RWPE1 (cell line): ENCODE measurements around the gene CYFIP2.

ENCODE experiments used
- CTCF ChIA-PET: fragments of 350-600 bp; sonication (Branson Sonifier 250); formaldehyde crosslinking; extraction: SDS; loops from one replicate; lab custom pipeline; 2021; lab: Yijun Ruan, JAX
- POLR2A ChIA-PET: fragments of 400-600 bp; formaldehyde crosslinking; extraction: SDS; loops from one replicate; lab custom pipeline; 2020; ENCODE audit warnings: antibody characterized with exemption; ENCODE audit not compliant: low non-redundant PET; lab: Yijun Ruan, JAX
- DNase-seq: peaks from one replicate; pipeline ENCODE4 v3.0.0; 2012; ENCODE audit warnings: low spot score
- H3K27ac ChIP-seq: fragments of 450-650 bp; 2 replicates; pipeline ENCODE4 v1.5.1; 2017
- CTCF ChIP-seq: fragments of 450-650 bp; conservative IDR thresholded peaks from 2 replicates; pipeline ENCODE4 v1.5.1; 2017; ENCODE audit warnings: low read depth, mild to moderate bottlenecking

The CYFIP2 gene

DNA sequence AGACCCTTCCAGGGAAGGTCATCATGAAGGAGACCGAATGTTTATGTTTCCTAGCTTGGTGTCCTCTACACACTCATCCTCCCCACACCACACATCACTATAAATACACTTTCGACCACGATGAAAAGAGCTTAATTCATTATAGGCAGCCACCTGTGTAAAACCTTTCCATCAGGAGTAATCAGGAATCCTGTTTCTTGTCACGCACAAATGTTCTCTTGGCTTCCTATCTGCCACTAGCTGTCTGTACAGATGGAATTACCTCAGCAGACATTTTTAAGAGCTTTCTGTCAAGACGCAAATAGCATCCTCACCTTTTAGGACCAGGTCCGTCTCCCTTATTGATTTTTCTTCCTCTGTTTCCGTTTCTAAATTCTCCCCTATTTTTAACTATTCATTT lies 79.1 kb downstream of the CYFIP2 start:
- CTCF ChIA-PET, result interaction anchor here (1.3 kb wide), 1 partner anchor 17 kb away, joined by 4 read pairs; no protein-coding TSS in a partner anchor
- no peak overlapping the region for H3K27ac ChIP-seq
- POLR2A ChIA-PET, result interaction anchor here (0.6 kb wide), 1 partner anchor 1573 kb away, joined by 4 read pairs; no protein-coding TSS in a partner anchor
- DNase-seq, result no peak
- no peak for TF ChIP-seq CTCF

DNA sequence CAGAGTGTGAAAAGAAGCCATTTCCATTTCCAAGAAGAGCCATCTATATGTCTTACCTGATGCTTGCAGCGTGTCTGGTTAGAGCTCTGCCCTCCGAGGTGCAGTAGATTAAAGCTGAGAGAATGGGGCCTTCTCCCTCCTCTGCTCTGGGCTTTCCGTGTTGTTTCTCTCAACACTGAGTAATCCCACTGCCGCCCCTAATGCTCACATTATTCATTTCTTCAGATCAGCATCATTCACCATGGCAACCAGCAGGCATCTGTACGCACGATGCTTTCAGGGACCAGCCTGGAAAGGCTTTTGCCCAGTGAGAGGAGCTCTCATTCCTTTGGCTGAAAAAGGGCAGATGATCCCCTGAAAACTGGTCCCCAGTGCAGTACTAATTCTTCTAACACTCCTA lies 79.6 kb downstream of the CYFIP2 start:
- POLR2A ChIA-PET, result no interaction called here
- CTCF ChIA-PET, result interaction anchor here (1.3 kb wide), 1 partner anchor 17 kb away, joined by 4 read pairs; no protein-coding TSS in a partner anchor
- TF ChIP-seq CTCF, result no peak
- DNase-seq, result no peak
- H3K27ac ChIP-seq, result no peak overlapping the region

GRCh38 chr5:157347301-157348048 lies 81.6 kb downstream of the CYFIP2 start:
- TF ChIP-seq CTCF, result no peak
- DNase-seq, result no peak
- H3K27ac ChIP-seq, result no peak overlapping the region
- ChIA-PET CTCF (interaction anchor here (1.4 kb wide), 1 partner anchor 8 kb away, joined by 4 read pairs; no protein-coding TSS in a partner anchor), POLR2A (no interaction called here)

GRCh38 chr5:157348049-157348400 lies 82.1 kb downstream of the CYFIP2 start:
- no peak for DNase-seq
- ChIA-PET POLR2A (no interaction called here), CTCF (no interaction called here)
- TF ChIP-seq CTCF, result no peak
- no peak overlapping the region for H3K27ac ChIP-seq

DNA sequence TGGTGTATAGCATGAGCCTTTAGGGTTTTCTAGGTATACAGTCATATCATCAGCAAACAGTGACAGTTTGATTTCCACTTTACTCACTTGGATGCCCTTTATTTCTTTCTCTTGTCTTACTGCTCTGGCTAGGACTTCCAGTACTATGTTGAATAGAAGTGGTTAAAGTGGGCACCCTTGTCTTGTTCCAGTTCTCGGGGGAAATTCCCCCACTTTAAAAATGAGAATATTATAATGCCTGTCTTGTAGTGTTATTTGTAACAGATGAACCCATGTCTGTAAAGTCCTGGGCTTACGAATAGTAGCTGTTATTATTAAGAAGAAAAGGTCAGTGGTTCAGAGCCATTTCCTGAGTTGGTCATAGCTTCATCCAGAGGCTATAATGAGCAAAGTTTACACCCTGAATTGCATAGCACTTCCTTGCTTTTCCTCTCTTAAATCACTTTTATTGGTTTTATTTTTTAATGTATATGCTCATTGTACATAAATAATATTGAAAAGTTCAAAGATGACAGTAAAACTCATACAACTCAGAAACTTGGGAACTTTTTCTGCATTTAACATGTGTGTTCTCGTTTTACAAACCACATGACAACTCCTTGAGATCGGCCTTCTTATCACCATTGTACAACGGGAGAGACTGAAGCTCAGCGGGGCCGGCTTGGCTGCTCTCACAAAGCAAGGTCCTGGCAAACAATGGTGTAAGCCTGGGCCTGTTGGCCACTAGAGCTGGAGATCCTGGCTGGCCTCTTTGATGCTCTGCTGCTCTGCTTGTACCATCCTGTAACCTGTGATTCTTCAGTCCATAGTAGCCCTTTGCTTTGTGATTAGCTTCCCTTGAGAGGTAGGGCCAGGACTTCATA lies 85.2 kb downstream of the CYFIP2 start:
- no peak for DNase-seq
- no peak overlapping the region for H3K27ac ChIP-seq
- ChIA-PET CTCF (interaction anchor here (1.0 to 2.0 kb wide), 2 partner anchors 10 to 392 kb away, joined by 3 to 9 read pairs; partner anchors contain the start of gene LSM11), POLR2A (no interaction called here)
- no peak for TF ChIP-seq CTCF

- no peak for TF ChIP-seq CTCF
- POLR2A ChIA-PET, result no interaction called here
- no peak overlapping the region for H3K27ac ChIP-seq
- no peak for DNase-seq
- CTCF ChIA-PET, result interaction anchor here (1.0 to 2.0 kb wide), 2 partner anchors 9 to 392 kb away, joined by 3 to 9 read pairs; partner anchors contain the start of gene LSM11
Observed at GRCh38 chr5:157351802-157352092, 85.8 kb downstream of the CYFIP2 start.
